HepG2 (cell line): Measurements from ENCODE around the gene FBRSL1. TPM values are rescaled to one million over a fixed set of nuclear protein-coding genes. Genes with fewer than 3 reads are reported as not detected.

Experiments
- AGO2 ChIP-seq: fragments of 200-400 bp; formaldehyde crosslinking; optimal IDR thresholded peaks from 2 replicates; pipeline ENCODE3; 2017; ENCODE audit warnings: mild to moderate bottlenecking, low read depth, low read length, moderate library complexity
- EP300 ChIP-seq, 3 experiments: sonication (generic) in 1 of 3; formaldehyde crosslinking in 1 of 3; IDR thresholded peaks; 2 replicates each; pipeline versions ENCODE4 v1.5.1 to v1.6.1; 2011 to 2020; ENCODE audit warnings: low read depth in 2 of 3, low read length in 2 of 3, borderline replicate concordance in 1 of 3, improper control_type of control experiment in 1 of 3, mild to moderate bottlenecking in 1 of 3, missing genetic modification reagents in 1 of 3, moderate library complexity in 1 of 3
- MTERF4 ChIP-seq: sonication (generic); formaldehyde crosslinking; IDR thresholded peaks from 2 replicates; pipeline ENCODE4 v1.8.0; 2023; ENCODE audit warnings: mild to moderate bottlenecking, missing genetic modification reagents
- MYC ChIP-seq: sonication (generic); formaldehyde crosslinking; IDR thresholded peaks from 2 replicates; pipeline ENCODE4 v1.9.0; 2021; ENCODE audit warnings: missing genetic modification reagents, borderline replicate concordance
- PHF20 ChIP-seq: sonication (generic); formaldehyde crosslinking; IDR thresholded peaks from 2 replicates; pipeline ENCODE4 v1.5.0; 2020; ENCODE audit warnings: mild to moderate bottlenecking, missing genetic modification reagents
- SKIL ChIP-seq: sonication (generic); formaldehyde crosslinking; IDR thresholded peaks from 2 replicates; pipeline ENCODE4 v1.8.0; 2022; ENCODE audit warnings: missing genetic modification reagents, mild to moderate bottlenecking, moderate library complexity, borderline replicate concordance
- SNRNP70 ChIP-seq: fragments of 200-400 bp; formaldehyde crosslinking; IDR thresholded peaks from 2 replicates; pipeline ENCODE4 v1.6.1; 2017; ENCODE audit warnings: mild to moderate bottlenecking, low read depth, low read length, moderate library complexity
- STAT5B ChIP-seq: sonication (generic); formaldehyde crosslinking; IDR thresholded peaks from 2 replicates; pipeline ENCODE4 v1.4.0; 2020; ENCODE audit warnings: missing genetic modification reagents
- TEAD2 ChIP-seq: sonication (generic); formaldehyde crosslinking; IDR thresholded peaks from 2 replicates; pipeline ENCODE4 v1.9.0; 2021; ENCODE audit warnings: missing genetic modification reagents
- ZNF124 ChIP-seq: sonication (generic); formaldehyde crosslinking; IDR thresholded peaks from 2 replicates; pipeline ENCODE4 v1.4.0; 2020; ENCODE audit warnings: missing genetic modification reagents
- ZNF547 ChIP-seq: sonication (generic); formaldehyde crosslinking; IDR thresholded peaks from 2 replicates; pipeline ENCODE4 v1.5.1; 2020; ENCODE audit warnings: mild to moderate bottlenecking, missing genetic modification reagents
- ZNF724P ChIP-seq: sonication (generic); formaldehyde crosslinking; IDR thresholded peaks from 2 replicates; pipeline ENCODE4 v1.8.0; 2022; ENCODE audit warnings: missing genetic modification reagents, borderline replicate concordance
- polyA plus RNA-seq, 8 experiments: library from polyadenylated mRNA; depleted of rRNA in 3 of 8; stranded (reverse) in 7 of 8; unstranded in 1 of 8; fragments of >200 nt; fragmentation: Illumina TruSeq in 4 of 8; extraction: Trizol in 4 of 8; gene quantifications; 2 replicates each; pipeline versions ENCODE4 v1.2.1 to v1.2.3, GENCODE V29; 2011 to 2016; ENCODE audit warnings: low read depth in 4 of 8, missing spikeins in 1 of 8, mixed read lengths in 1 of 8; ENCODE audit not compliant: insufficient read depth in 1 of 8
- total RNA-seq, 5 experiments: library from RNA; depleted of rRNA; stranded (reverse); fragments of >200 nt; fragmentation: Illumina TruSeq; extraction: Trizol; gene quantifications; 2 replicates each; pipeline ENCODE4 v1.2.3, GENCODE V29; 2016; ENCODE audit warnings: low read depth in 1 of 5
- TF ChIP-seq, protein P1 (sequence below): sonication (generic); formaldehyde crosslinking; IDR thresholded peaks from 2 replicates; pipeline ENCODE4 v1.9.0; 2021; ENCODE audit warnings: mild to moderate bottlenecking, missing genetic modification reagents
- TF ChIP-seq, protein P2 (sequence below): sonication (generic); formaldehyde crosslinking; IDR thresholded peaks from 2 replicates; pipeline ENCODE4 v1.5.1; 2020; ENCODE audit warnings: mild to moderate bottlenecking, missing genetic modification reagents, moderate library complexity

Gene FBRSL1
- total and polyA plus RNA-seq, 2 of the 13 experiments (the other 11 are each of a cell fraction or from before 2014, with no cell fraction given): 3.6 to 7.9 TPM

- TF ChIP-seq, protein P1, sequence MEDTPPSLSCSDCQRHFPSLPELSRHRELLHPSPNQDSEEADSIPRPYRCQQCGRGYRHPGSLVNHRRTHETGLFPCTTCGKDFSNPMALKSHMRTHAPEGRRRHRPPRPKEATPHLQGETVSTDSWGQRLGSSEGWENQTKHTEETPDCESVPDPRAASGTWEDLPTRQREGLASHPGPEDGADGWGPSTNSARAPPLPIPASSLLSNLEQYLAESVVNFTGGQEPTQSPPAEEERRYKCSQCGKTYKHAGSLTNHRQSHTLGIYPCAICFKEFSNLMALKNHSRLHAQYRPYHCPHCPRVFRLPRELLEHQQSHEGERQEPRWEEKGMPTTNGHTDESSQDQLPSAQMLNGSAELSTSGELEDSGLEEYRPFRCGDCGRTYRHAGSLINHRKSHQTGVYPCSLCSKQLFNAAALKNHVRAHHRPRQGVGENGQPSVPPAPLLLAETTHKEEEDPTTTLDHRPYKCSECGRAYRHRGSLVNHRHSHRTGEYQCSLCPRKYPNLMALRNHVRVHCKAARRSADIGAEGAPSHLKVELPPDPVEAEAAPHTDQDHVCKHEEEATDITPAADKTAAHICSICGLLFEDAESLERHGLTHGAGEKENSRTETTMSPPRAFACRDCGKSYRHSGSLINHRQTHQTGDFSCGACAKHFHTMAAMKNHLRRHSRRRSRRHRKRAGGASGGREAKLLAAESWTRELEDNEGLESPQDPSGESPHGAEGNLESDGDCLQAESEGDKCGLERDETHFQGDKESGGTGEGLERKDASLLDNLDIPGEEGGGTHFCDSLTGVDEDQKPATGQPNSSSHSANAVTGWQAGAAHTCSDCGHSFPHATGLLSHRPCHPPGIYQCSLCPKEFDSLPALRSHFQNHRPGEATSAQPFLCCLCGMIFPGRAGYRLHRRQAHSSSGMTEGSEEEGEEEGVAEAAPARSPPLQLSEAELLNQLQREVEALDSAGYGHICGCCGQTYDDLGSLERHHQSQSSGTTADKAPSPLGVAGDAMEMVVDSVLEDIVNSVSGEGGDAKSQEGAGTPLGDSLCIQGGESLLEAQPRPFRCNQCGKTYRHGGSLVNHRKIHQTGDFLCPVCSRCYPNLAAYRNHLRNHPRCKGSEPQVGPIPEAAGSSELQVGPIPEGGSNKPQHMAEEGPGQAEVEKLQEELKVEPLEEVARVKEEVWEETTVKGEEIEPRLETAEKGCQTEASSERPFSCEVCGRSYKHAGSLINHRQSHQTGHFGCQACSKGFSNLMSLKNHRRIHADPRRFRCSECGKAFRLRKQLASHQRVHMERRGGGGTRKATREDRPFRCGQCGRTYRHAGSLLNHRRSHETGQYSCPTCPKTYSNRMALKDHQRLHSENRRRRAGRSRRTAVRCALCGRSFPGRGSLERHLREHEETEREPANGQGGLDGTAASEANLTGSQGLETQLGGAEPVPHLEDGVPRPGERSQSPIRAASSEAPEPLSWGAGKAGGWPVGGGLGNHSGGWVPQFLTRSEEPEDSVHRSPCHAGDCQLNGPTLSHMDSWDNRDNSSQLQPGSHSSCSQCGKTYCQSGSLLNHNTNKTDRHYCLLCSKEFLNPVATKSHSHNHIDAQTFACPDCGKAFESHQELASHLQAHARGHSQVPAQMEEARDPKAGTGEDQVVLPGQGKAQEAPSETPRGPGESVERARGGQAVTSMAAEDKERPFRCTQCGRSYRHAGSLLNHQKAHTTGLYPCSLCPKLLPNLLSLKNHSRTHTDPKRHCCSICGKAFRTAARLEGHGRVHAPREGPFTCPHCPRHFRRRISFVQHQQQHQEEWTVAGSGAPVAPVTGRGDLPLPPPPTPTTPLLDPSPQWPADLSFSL: no peak
- TF ChIP-seq SNRNP70 (no peak), ZNF724P (CRISPR knock-in tag) (0 out of 2 replicates have a peak, but pooled peaks have one; percentile 30), TEAD2 (CRISPR knock-in tag) (no peak), MYC (CRISPR knock-in tag) (no peak), ZNF547 (CRISPR knock-in tag) (no peak), AGO2 (peak; percentile 22), SKIL (CRISPR knock-in tag) (no peak), STAT5B (CRISPR knock-in tag) (no peak), MTERF4 (no peak), ZNF124 (CRISPR knock-in tag) (no peak), PHF20 (CRISPR knock-in tag) (no peak), EP300 (IDR thresholded peaks at IDR 0.05; ENCODE audit: low read depth in 2 of 2, low read length in 2 of 2) (no peak), EP300 (CRISPR knock-in tag; IDR thresholded peaks at IDR 0.05; ENCODE audit: borderline replicate concordance) (no peak)
- TF ChIP-seq, protein P2, sequence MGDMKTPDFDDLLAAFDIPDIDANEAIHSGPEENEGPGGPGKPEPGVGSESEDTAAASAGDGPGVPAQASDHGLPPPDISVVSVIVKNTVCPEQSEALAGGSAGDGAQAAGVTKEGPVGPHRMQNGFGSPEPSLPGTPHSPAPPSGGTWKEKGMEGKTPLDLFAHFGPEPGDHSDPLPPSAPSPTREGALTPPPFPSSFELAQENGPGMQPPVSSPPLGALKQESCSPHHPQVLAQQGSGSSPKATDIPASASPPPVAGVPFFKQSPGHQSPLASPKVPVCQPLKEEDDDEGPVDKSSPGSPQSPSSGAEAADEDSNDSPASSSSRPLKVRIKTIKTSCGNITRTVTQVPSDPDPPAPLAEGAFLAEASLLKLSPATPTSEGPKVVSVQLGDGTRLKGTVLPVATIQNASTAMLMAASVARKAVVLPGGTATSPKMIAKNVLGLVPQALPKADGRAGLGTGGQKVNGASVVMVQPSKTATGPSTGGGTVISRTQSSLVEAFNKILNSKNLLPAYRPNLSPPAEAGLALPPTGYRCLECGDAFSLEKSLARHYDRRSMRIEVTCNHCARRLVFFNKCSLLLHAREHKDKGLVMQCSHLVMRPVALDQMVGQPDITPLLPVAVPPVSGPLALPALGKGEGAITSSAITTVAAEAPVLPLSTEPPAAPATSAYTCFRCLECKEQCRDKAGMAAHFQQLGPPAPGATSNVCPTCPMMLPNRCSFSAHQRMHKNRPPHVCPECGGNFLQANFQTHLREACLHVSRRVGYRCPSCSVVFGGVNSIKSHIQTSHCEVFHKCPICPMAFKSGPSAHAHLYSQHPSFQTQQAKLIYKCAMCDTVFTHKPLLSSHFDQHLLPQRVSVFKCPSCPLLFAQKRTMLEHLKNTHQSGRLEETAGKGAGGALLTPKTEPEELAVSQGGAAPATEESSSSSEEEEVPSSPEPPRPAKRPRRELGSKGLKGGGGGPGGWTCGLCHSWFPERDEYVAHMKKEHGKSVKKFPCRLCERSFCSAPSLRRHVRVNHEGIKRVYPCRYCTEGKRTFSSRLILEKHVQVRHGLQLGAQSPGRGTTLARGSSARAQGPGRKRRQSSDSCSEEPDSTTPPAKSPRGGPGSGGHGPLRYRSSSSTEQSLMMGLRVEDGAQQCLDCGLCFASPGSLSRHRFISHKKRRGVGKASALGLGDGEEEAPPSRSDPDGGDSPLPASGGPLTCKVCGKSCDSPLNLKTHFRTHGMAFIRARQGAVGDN (CRISPR knock-in tag): peak; percentile 52; the same call in 1 of the 2 replicates
Observed at GRCh38 chr12:132523576-132524331, 33.8 kb downstream of the FBRSL1 start (continued).
